ENCODE data around the gene ZNF408. TPM values are rescaled to one million over a fixed set of nuclear protein-coding genes. Genes with fewer than 3 reads are reported as not detected.

The ZNF408 gene
- total and polyA plus RNA-seq, 2 donors (not counting 3 experiments of a cell fraction or from before 2014, with no cell fraction given), result 7.8 to 10.9 TPM

DNA sequence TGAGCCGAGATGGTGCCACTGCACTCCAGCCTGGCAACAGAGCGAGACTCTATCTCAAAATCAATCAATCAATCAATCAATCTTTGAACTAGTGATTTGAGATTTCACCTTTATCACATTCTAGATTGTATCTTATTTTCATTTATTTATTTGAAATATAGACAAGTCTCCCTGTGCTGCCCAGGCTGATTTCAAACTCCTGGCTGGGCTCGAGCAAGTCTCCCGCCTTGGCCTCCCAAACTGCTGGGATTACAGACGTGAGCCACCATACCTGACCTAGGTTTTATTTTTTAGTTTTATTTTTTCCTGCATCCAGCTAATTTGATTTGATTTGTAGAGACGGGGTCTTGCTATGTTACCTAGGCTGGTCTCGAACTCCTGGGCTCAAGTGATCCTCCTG, 35.3 kb downstream of the ZNF408 start:
- DNase-seq (ENCODE audit: low read depth, low spot score), result no peak
- dilution Hi-C loops (cut with MboI; ENCODE audit: extremely low pct_ligation_motif_present, low sequenced_read_pairs), result no loop called here
- CTCF ChIA-PET, result no interaction called here
- intact Hi-C loops (cut with micrococcal nuclease), result loop anchor here (2.0 kb wide), 1 partner anchor 35 kb away; the partner anchor contains the start of genes ARHGAP1 and ZNF408
- H3K27ac ChIP-seq (ENCODE audit: insufficient read depth, low read depth, low read length), result no peak overlapping the region
- no peaks in the 10 kb centered on the region for H3K9me1 ChIP-seq (replicated peaks; ENCODE audit: control insufficient read depth, extremely low read depth, insufficient read depth, low read length)
- H2AFZ ChIP-seq (ENCODE audit: low read depth, low read length), result no peak overlapping the region
- no peaks in the 10 kb centered on the region for H3K27me3 ChIP-seq (ENCODE audit: control insufficient read depth in 2 of 2, insufficient read depth in 2 of 2, low read length in 2 of 2)
- peaks cover 4% of the 10 kb centered on the region for H3K4me1 ChIP-seq (ENCODE audit: control insufficient read depth, extremely low read depth, insufficient read depth, low read length)
- no peak for TF ChIP-seq EZH2 (IDR thresholded peaks at IDR 0.05; ENCODE audit: borderline replicate concordance, low read depth, low read length, severe bottlenecking)
- TF ChIP-seq POLR2A (IDR thresholded peaks at IDR 0.05; ENCODE audit: low read depth, low read length), result no peak
- TF ChIP-seq, protein P1, sequence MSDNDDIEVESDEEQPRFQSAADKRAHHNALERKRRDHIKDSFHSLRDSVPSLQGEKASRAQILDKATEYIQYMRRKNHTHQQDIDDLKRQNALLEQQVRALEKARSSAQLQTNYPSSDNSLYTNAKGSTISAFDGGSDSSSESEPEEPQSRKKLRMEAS (IDR thresholded peaks at IDR 0.05; ENCODE audit: insufficient read depth, insufficient read length), result no peak
- no peak for TF ChIP-seq MYC (IDR thresholded peaks at IDR 0.05; ENCODE audit: low read depth, low read length)
- no peak for TF ChIP-seq GATA2 (IDR thresholded peaks at IDR 0.05; ENCODE audit: insufficient read depth, insufficient read length, low read depth, low read length)
- no peak for TF ChIP-seq POLR2AphosphoS5 (IDR thresholded peaks at IDR 0.05; ENCODE audit: insufficient read depth, low read depth, low read length)
- no peak for TF ChIP-seq JUN (IDR thresholded peaks at IDR 0.05; ENCODE audit: borderline replicate concordance, insufficient read depth, insufficient read length, low read depth)
- TF ChIP-seq, protein P2, sequence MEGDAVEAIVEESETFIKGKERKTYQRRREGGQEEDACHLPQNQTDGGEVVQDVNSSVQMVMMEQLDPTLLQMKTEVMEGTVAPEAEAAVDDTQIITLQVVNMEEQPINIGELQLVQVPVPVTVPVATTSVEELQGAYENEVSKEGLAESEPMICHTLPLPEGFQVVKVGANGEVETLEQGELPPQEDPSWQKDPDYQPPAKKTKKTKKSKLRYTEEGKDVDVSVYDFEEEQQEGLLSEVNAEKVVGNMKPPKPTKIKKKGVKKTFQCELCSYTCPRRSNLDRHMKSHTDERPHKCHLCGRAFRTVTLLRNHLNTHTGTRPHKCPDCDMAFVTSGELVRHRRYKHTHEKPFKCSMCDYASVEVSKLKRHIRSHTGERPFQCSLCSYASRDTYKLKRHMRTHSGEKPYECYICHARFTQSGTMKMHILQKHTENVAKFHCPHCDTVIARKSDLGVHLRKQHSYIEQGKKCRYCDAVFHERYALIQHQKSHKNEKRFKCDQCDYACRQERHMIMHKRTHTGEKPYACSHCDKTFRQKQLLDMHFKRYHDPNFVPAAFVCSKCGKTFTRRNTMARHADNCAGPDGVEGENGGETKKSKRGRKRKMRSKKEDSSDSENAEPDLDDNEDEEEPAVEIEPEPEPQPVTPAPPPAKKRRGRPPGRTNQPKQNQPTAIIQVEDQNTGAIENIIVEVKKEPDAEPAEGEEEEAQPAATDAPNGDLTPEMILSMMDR (IDR thresholded peaks at IDR 0.05; ENCODE audit: extremely low read depth in 1 of 2, insufficient read depth in 1 of 2, low read depth in 1 of 2, low read length in 2 of 2), result no peak
- TF ChIP-seq FOS (IDR thresholded peaks at IDR 0.05; ENCODE audit: borderline replicate concordance, insufficient read depth, low read length), result no peak
- H3K4me3 ChIP-seq (replicated peaks in 1 of 3; ENCODE audit: insufficient read depth in 1 of 3, low read depth in 1 of 3, low read length in 3 of 3), result no peak overlapping the region
- no peaks in the 10 kb centered on the region for H4K20me1 ChIP-seq (replicated peaks; ENCODE audit: control insufficient read depth, extremely low read depth, insufficient read depth, low read length)
- no peaks in the 10 kb centered on the region for H3K36me3 ChIP-seq (ENCODE audit: control insufficient read depth in 2 of 2, extremely low read depth in 1 of 2, insufficient read depth in 2 of 2, low read length in 2 of 2)
- no peaks in the 10 kb centered on the region for H3K9me3 ChIP-seq (replicated peaks; ENCODE audit: control insufficient read depth, insufficient read depth, low read length)
- FAIRE-seq, result no peak
- POLR2A ChIA-PET, result no interaction called here
- no peaks in the 10 kb centered on the region for H3K79me2 ChIP-seq (ENCODE audit: control insufficient read depth, insufficient read depth, low read length)
- no TSS peak for BruUV-seq (replicated peaks)
- H3K4me2 ChIP-seq (ENCODE audit: insufficient read depth, low read length), result no peak overlapping the region
- H3K9ac ChIP-seq (replicated peaks; ENCODE audit: extremely low read depth, insufficient read depth, low read length), result no peak overlapping the region

Measured in endothelial cell of umbilical vein (primary cell).